GM18498 (cell line): ENCODE data around the gene RTTN.

Experiments used
- ATAC-seq: cut with Tn5 transposase; IDR thresholded peaks from one replicate; pipeline ENCODE4 v1.9.1; 2021; ENCODE audit warnings: mild to moderate bottlenecking, moderate library complexity; ENCODE audit not compliant: unreplicated experiment

RTTN gene

GRCh38 chr18:70030728-70031127 lies 174.8 kb downstream of the RTTN start:
- ATAC-seq = no peak

GRCh38 chr18:70029163-70029562 lies 176.3 kb downstream of the RTTN start:
- peak; percentile 73 for ATAC-seq

GRCh38 chr18:70028734-70029133 lies 176.8 kb downstream of the RTTN start:
- peak; percentile 79 for ATAC-seq

GRCh38 chr18:70028084-70028483 lies 177.4 kb downstream of the RTTN start:
- ATAC-seq = peak; percentile 50

- no peak for ATAC-seq
Measured at GRCh38 chr18:70025580-70025979, 179.9 kb downstream of the RTTN start.

- no peak for ATAC-seq
Measured at GRCh38 chr18:70024829-70025228, 180.7 kb downstream of the RTTN start.

- no peak for ATAC-seq
Measured at GRCh38 chr18:70024093-70024492, 181.4 kb downstream of the RTTN start.

GRCh38 chr18:70022636-70023035 lies 182.9 kb downstream of the RTTN start:
- ATAC-seq = no peak

- no peak for ATAC-seq
Measured at GRCh38 chr18:70021498-70021897, 184.0 kb downstream of the RTTN start.

- ATAC-seq = no peak
Measured at GRCh38 chr18:70021043-70021442, 184.4 kb downstream of the RTTN start.

- no peak for ATAC-seq
Measured at GRCh38 chr18:70019991-70020390, 185.5 kb downstream of the RTTN start.

- ATAC-seq = no peak
Measured at GRCh38 chr18:70019136-70019535, 186.4 kb downstream of the RTTN start.

GRCh38 chr18:70015127-70015526 lies 190.4 kb downstream of the RTTN start:
- ATAC-seq = no peak

GRCh38 chr18:70005580-70005979 lies 199.9 kb downstream of the RTTN start:
- ATAC-seq = no peak

- ATAC-seq = no peak
Measured at GRCh38 chr18:70004696-70005095, 200.8 kb downstream of the RTTN start.

GRCh38 chr18:69999656-70000055 lies 205.8 kb downstream of the RTTN start:
- no peak for ATAC-seq

- ATAC-seq = no peak
Measured at GRCh38 chr18:69998523-69998987, 206.9 kb downstream of the RTTN start.

- no peak for ATAC-seq
Measured at GRCh38 chr18:69996951-69997798, 208.3 kb downstream of the RTTN start.

GRCh38 chr18:69996417-69996816 lies 209.1 kb downstream of the RTTN start:
- no peak for ATAC-seq

GRCh38 chr18:69995774-69996173 lies 209.7 kb downstream of the RTTN start:
- no peak for ATAC-seq

GRCh38 chr18:69992776-69993175 lies 212.7 kb downstream of the RTTN start:
- ATAC-seq = no peak

GRCh38 chr18:69987870-69988269 lies 217.6 kb downstream of the RTTN start:
- no peak for ATAC-seq

GRCh38 chr18:69985239-69985638 lies 220.2 kb downstream of the RTTN start:
- no peak for ATAC-seq
